ENCODE measurements around the gene OR6N2. TPM values are rescaled to one million over a fixed set of nuclear protein-coding genes. Genes with fewer than 3 reads are reported as not detected.

The OR6N2 gene
- total and polyA plus RNA-seq, 8 donors, result 0.08 TPM; not detected in 7

DNA sequence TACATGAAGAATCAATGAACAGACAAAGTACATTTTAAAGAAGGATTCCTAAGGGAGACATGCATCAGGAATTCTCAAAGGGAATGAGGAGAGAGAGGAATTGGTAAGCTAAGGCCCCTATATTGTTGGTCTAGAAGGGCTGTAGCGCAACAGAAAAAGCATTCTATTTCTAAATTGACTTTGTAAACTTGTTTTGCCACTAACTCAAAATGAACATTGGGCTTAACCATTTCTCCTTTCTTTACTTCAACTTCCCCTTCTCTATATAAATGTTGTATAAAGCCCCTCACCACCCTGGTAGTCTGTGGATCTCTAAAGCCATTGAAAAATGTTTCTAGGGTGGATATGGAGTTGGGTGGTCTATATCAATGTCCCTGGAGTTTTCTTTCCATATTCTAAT lies 20.4 kb upstream of the OR6N2 start:
- intact Hi-C loops (cut with DNase I), result no loop called here
- no peak overlapping the region for H3K4me3 ChIP-seq
- H3K27ac ChIP-seq, result peak overlapping the region in 1 of 2 donors; percentile 85
- DNase-seq, result no peak
- H3K27me3 ChIP-seq, result no peaks in the 10 kb centered on the region
- H3K4me1 ChIP-seq, result peaks cover 0 to 35% of the 10 kb centered on the region in 2 donors
- no peaks in the 10 kb centered on the region for H3K9me3 ChIP-seq
- TF ChIP-seq, protein P1, sequence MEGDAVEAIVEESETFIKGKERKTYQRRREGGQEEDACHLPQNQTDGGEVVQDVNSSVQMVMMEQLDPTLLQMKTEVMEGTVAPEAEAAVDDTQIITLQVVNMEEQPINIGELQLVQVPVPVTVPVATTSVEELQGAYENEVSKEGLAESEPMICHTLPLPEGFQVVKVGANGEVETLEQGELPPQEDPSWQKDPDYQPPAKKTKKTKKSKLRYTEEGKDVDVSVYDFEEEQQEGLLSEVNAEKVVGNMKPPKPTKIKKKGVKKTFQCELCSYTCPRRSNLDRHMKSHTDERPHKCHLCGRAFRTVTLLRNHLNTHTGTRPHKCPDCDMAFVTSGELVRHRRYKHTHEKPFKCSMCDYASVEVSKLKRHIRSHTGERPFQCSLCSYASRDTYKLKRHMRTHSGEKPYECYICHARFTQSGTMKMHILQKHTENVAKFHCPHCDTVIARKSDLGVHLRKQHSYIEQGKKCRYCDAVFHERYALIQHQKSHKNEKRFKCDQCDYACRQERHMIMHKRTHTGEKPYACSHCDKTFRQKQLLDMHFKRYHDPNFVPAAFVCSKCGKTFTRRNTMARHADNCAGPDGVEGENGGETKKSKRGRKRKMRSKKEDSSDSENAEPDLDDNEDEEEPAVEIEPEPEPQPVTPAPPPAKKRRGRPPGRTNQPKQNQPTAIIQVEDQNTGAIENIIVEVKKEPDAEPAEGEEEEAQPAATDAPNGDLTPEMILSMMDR (IDR thresholded peaks at IDR 0.05), result no peak
- no peak for ATAC-seq
- H3K36me3 ChIP-seq, result no peaks in the 10 kb centered on the region

DNA sequence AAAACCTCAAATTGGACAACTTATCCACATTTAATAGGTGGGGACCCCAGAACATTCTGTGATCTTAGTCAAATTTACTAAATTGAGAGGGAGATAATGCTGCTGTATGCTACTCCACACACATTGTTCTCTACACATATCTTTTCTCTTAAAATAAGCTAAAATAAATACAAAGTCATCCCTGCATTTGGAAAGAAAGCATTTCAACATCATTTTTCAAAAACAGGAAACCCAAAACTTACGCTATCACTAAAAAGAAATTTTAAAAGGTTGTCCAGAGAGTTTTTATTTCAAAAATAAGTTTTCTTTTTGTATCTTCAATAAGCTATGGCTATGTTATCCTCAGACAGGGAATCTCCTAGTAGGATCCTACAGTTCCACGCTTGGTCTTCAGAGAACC lies 19.5 kb upstream of the OR6N2 start:
- Histone ChIP-seq H3K9me3 (no peaks in the 10 kb centered on the region), H3K27me3 (no peaks in the 10 kb centered on the region), H3K4me3 (no peak overlapping the region), H3K27ac (peak overlapping the region in 1 of 2 donors; percentile 85), H3K4me1 (peaks cover 0 to 35% of the 10 kb centered on the region in 2 donors), H3K36me3 (no peaks in the 10 kb centered on the region)
- ATAC-seq, result no peak
- intact Hi-C loops (cut with DNase I), result no loop called here
- TF ChIP-seq, protein P1 (IDR thresholded peaks at IDR 0.05), result no peak
- DNase-seq, result no peak

- H3K36me3 ChIP-seq, result no peaks in the 10 kb centered on the region
- intact Hi-C loops (cut with DNase I), result no loop called here
- ATAC-seq (no peak), DNase-seq (no peak)
- peaks cover 0 to 35% of the 10 kb centered on the region in 2 donors for H3K4me1 ChIP-seq
- TF ChIP-seq, protein P1 (IDR thresholded peaks at IDR 0.05), result no peak
- H3K9me3 ChIP-seq, result no peaks in the 10 kb centered on the region
- no peak overlapping the region for H3K4me3 ChIP-seq
- peak overlapping the region in 1 of 2 donors; percentile 85 for H3K27ac ChIP-seq
- no peaks in the 10 kb centered on the region for H3K27me3 ChIP-seq
These were observed 18.7 kb upstream of the OR6N2 start for GRCh38 chr1:158799689-158800088.

DNA sequence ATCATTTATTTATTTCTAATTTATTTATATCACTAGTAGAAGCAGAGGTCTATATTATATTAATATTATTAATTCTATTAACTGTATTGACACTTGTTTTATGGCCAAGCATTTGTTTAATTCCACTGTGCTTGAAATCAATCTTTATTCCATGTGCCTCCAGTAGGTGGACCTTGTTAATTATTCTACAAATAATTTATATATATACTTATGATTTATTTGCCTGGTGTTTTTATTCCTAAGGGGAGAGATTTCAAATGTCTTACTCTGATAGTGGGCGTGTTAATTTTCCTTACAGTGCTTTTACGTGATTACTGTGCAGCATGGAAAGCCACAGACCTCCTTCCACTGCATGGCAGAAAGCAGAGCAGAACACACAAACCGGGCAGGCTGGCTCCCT lies 17.5 kb upstream of the OR6N2 start:
- TF ChIP-seq, protein P1 (IDR thresholded peaks at IDR 0.05), result no peak
- Histone ChIP-seq H3K9me3 (no peaks in the 10 kb centered on the region), H3K36me3 (no peaks in the 10 kb centered on the region), H3K4me1 (peaks cover 0 to 35% of the 10 kb centered on the region in 2 donors), H3K27ac (no peak overlapping the region), H3K4me3 (no peak overlapping the region), H3K27me3 (no peaks in the 10 kb centered on the region)
- intact Hi-C loops (cut with DNase I), result no loop called here
- no peak for DNase-seq
- ATAC-seq, result no peak

DNA sequence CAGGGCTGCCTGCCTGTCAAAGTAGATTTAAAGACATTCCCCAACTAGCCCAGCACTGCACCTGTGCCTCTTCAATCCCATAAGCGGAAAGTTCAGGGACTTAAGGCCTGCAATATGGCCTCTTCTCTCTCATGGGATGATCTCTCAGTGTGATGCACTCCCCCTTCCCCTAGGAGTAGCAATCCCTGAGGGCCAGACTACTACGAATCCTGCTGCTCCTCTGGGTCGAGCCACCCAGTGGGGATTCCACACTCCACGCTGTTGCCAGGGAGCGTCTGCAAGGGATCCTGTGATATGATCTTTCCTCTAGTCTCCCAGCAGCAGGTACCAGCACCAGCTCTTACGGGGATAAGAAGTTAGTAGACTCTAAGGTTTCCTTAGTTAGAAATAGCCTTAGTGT lies 13.2 kb upstream of the OR6N2 start:
- Histone ChIP-seq H3K27me3 (no peaks in the 10 kb centered on the region), H3K36me3 (no peaks in the 10 kb centered on the region), H3K4me3 (no peak overlapping the region), H3K27ac (no peak overlapping the region), H3K9me3 (no peaks in the 10 kb centered on the region), H3K4me1 (peaks cover 0 to 7% of the 10 kb centered on the region in 2 donors)
- DNase-seq, result no peak
- TF ChIP-seq, protein P1 (IDR thresholded peaks at IDR 0.05), result no peak
- intact Hi-C loops (cut with DNase I), result no loop called here
- ATAC-seq, result no peak

Data from left lung (tissue), 10 donors.